GM12864 (cell line): ENCODE data around the gene EIPR1.

Experiments used
- DNase-seq: peaks from one replicate; pipeline ENCODE4 v3.0.0-alpha.2; 2011; ENCODE audit warnings: low read depth
- H3K4me3 ChIP-seq: 2 replicates; pipeline ENCODE4 v1.5.1; 2011; ENCODE audit warnings: mild to moderate bottlenecking, low read depth, low read length, control low read depth
- TF ChIP-seq, protein P1 (sequence below): IDR thresholded peaks from 2 replicates; pipeline ENCODE4 v1.5.1; 2011; ENCODE audit warnings: low read depth, mild to moderate bottlenecking, moderate library complexity, low read length, control low read depth, inconsistent platforms; ENCODE audit errors: missing control alignments

Gene EIPR1

DNA sequence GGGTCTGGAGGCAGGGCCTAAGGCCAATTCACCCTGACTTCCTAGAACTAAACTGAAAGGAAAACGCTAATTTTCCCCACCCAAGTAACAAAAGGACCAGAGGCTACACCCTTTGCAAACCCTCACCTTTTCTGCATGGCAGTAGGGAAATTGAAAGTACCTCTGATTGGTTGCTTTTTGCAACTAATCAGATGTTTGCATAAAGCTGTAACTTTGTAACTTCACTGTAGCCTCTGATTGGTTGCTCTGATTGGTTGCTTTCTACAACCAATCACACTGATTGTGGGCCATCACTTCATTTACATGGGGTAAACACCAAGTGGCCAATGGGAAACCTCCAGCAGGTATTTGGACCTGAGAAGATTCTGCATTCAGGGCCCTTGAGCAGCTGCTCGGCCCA lies 20.8 kb downstream of the EIPR1 start:
- no peak overlapping the region for H3K4me3 ChIP-seq
- TF ChIP-seq, protein P1, sequence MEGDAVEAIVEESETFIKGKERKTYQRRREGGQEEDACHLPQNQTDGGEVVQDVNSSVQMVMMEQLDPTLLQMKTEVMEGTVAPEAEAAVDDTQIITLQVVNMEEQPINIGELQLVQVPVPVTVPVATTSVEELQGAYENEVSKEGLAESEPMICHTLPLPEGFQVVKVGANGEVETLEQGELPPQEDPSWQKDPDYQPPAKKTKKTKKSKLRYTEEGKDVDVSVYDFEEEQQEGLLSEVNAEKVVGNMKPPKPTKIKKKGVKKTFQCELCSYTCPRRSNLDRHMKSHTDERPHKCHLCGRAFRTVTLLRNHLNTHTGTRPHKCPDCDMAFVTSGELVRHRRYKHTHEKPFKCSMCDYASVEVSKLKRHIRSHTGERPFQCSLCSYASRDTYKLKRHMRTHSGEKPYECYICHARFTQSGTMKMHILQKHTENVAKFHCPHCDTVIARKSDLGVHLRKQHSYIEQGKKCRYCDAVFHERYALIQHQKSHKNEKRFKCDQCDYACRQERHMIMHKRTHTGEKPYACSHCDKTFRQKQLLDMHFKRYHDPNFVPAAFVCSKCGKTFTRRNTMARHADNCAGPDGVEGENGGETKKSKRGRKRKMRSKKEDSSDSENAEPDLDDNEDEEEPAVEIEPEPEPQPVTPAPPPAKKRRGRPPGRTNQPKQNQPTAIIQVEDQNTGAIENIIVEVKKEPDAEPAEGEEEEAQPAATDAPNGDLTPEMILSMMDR, result no peak
- DNase-seq, result no peak

DNA sequence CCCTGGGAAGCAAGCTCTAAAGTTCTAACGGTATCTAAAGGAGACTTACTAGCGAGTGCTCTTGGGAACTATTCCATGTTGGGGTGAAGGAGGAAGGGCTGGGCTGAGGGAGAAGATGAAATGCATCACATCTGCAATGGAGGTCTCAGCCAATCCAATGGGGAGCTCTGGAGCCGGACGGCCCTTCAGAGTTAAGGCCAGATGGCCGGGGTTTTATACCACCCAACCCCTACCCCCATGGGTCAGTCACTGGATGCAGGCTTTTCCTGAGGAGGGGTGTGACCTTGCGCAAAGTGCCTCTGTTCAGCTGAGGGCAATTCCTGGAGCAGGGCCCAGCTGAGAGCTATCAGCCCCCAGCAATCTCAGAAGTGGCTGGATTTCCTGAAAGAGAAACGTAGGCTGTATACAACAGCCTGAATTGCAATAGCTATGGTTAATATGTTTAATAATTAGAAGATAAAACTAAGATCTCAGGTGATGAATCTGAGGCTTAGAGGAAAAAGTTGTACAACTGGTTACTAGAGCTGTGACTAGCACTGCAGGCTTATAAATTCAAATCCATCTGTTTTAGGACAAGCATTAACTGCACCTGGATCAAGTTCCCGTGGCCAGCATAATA lies 21.6 kb downstream of the EIPR1 start:
- DNase-seq, result no peak
- TF ChIP-seq, protein P1, result no peak
- no peak overlapping the region for H3K4me3 ChIP-seq

DNA sequence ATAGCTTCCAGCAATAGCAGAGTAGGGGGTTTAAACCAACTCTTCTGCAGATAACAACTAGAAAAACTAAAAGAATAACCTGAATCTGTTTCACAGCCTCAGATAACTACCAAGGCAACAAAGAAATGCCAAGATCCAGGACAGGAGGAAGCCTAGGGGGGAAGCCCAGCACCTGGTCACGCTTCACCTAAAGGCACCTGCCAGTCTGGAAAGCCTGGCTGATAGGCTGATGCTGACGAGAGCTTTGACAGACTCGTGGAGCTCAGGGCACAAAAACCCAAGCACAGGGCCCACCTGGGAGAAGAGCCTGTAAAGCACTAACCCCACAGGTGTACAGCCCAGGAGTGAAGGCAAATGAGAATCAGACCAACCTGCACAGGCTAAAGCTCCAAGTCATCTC lies 22.6 kb downstream of the EIPR1 start:
- H3K4me3 ChIP-seq, result no peak overlapping the region
- DNase-seq, result no peak
- TF ChIP-seq, protein P1, result no peak

DNA sequence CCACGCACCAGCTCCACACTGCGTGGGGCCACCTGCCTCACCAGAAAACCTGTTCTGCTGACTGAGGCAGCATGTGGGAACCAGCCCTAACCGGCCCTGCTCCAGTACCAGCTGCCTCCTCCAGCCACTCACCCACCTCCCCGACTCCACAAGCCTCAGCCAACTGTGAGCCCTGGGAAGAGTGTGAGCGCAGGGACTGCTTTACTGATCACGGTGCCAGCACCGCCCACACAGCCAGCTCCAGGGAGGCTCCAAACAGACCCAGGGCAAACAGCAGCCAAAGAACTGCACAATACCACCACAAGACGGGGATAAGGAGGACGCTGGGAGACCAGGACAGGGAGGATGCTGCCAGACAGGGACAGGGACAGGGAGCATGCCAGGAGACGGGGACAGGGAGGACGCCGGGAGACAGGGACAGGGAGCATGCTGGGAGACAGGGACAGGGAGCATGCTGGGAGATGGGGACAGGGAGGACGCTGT lies 28.4 kb downstream of the EIPR1 start:
- H3K4me3 ChIP-seq, result no peak overlapping the region
- DNase-seq, result no peak
- TF ChIP-seq, protein P1, result no peak

DNA sequence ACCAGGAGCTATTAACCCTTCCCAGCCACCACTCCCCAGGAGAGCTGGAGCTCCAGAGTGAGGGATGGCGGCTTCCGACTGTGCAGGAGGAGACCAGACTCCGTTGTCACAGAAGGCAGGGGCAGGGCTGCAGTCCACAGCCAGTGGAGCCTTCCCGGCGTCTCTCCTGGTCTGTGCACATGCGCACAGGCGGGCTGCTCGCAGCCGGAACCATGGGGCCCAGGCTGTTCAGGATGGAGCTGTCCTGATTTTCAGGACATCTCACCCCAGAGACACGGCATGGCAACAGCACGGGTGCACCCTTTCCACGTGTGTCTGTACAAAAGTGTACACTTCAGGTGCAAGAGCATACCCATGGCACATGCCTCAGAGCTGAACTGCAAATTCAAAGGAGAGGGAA lies 28.9 kb downstream of the EIPR1 start:
- H3K4me3 ChIP-seq, result no peak overlapping the region
- no peak for DNase-seq
- TF ChIP-seq, protein P1, result no peak

DNA sequence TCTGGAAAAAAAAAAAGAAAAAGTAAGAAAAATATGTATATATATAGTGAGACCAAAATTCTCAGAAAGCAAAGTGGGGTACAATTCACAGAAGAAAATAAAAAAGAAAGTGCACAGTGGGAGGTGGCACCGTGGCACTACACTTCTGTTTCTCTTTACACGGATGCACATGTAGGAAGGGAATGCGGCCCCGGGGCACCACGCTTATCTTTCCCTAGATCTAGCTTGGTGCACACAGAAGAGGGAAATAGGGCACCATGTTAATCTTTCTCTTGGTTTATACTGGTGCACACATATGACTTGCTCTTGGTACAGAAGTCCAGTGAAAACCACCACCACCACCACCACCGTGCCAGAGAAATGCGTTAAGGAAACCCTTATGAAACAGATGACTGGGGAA lies 32.0 kb downstream of the EIPR1 start:
- H3K4me3 ChIP-seq, result no peak overlapping the region
- TF ChIP-seq, protein P1, result no peak
- no peak for DNase-seq

DNA sequence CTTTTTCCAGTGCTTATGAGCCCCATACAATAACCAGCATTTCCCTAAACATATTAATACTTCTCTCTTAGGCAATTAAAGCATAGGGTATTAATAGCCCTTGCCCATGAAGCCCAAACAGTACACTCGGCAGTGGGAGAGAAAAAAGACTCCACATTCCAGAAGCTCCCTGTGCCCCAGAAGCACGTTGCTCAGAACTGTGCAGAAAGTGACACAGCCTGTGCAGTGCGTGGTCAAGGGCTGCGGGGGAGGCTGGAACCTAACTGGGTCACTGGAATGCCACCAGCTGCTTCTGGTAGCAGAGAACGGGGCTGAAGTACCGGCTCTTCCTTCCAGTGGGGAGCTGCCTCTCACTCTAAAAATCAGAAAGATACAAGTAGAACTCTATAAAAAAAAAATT lies 32.7 kb downstream of the EIPR1 start:
- no peak overlapping the region for H3K4me3 ChIP-seq
- no peak for DNase-seq
- TF ChIP-seq, protein P1, result no peak
